SK-N-SH (cell line): ENCODE data around the gene DCUN1D3. TPM values are rescaled to one million over a fixed set of nuclear protein-coding genes. Genes with fewer than 3 reads are reported as not detected.

Source experiments
- CTCF ChIA-PET: fragments of 300-600, 350-600 bp; formaldehyde crosslinking; extraction: SDS; loops from one replicate; lab custom pipeline; 2021; lab: Yijun Ruan, JAX
- POLR2A ChIA-PET: fragments of 350-600 bp; sonication (Branson Sonifier 250); formaldehyde crosslinking; extraction: SDS; loops from one replicate; lab custom pipeline; 2020; ENCODE audit warnings: antibody characterized with exemption, inconsistent platforms; lab: Yijun Ruan, JAX
- DNase-seq: peaks from one replicate; pipeline ENCODE4 v3.0.0; 2012
- H2AFZ ChIP-seq: fragments of 200-600 bp; sonication (generic); 2 replicates; pipeline ENCODE4 v1.8.1; 2016; ENCODE audit warnings: antibody characterized with exemption, mild to moderate bottlenecking, low read depth
- H3F3A ChIP-seq: fragments of 200-600 bp; sonication (generic); replicated peaks from 2 replicates; pipeline ENCODE3; 2016; ENCODE audit warnings: antibody characterized with exemption, mild to moderate bottlenecking; ENCODE audit not compliant: insufficient read depth
- H3K27ac ChIP-seq, 2 experiments: fragments of 200-500 bp in 1 of 2; fragments of 200-600 bp in 1 of 2; sonication (Bioruptor generic) in 1 of 2; sonication (generic), shearing (Covaris generic) in 1 of 2; 2 replicates each; pipeline versions ENCODE4 v1.5.1 to v1.6.1; 2014 to 2016; ENCODE audit warnings: low read depth in 2 of 2, inconsistent platforms in 1 of 2, low read length in 1 of 2, mild to moderate bottlenecking in 1 of 2, mixed read lengths in 1 of 2
- H3K27me3 ChIP-seq: fragments of 200-600 bp; sonication (generic), shearing (Covaris generic); 2 replicates; pipeline ENCODE4 v1.6.1; 2016; ENCODE audit warnings: mixed run types; ENCODE audit not compliant: insufficient read depth
- H3K36me3 ChIP-seq, 2 experiments: fragments of 200-500 bp in 1 of 2; fragments of 200-600 bp in 1 of 2; sonication (Bioruptor generic) in 1 of 2; sonication (generic) in 1 of 2; replicated peaks in 1 of 2; 2 replicates each; pipeline versions ENCODE3 to v1.5.1; 2014 to 2016; ENCODE audit warnings: low read length in 1 of 2, mild to moderate bottlenecking in 1 of 2; ENCODE audit not compliant: insufficient read depth in 2 of 2, control insufficient read depth in 1 of 2
- H3K4me1 ChIP-seq, 2 experiments: fragments of 200-500 bp in 1 of 2; fragments of 200-600 bp in 1 of 2; sonication (Bioruptor generic) in 1 of 2; sonication (generic), shearing (Covaris generic) in 1 of 2; 2 replicates each; pipeline versions ENCODE4 v1.5.1 to v1.6.1; 2014 to 2016; ENCODE audit warnings: low read depth in 1 of 2, low read length in 1 of 2, mixed run types in 1 of 2; ENCODE audit not compliant: insufficient read depth in 2 of 2, control insufficient read depth in 1 of 2
- H3K4me2 ChIP-seq: fragments of 200-600 bp; sonication (generic), shearing (Covaris generic); 2 replicates; pipeline ENCODE4 v1.6.1; 2017; ENCODE audit warnings: mixed run types
- H3K4me3 ChIP-seq, 2 experiments: fragments of 200-500 bp in 1 of 2; fragments of 200-600 bp in 1 of 2; sonication (Bioruptor generic) in 1 of 2; sonication (generic), shearing (Covaris generic) in 1 of 2; 2 replicates each; pipeline versions ENCODE4 v1.5.1 to v1.8.1; 2014 to 2016; ENCODE audit warnings: low read depth in 2 of 2, inconsistent platforms in 1 of 2, low read length in 1 of 2, mild to moderate bottlenecking in 1 of 2, mixed read lengths in 1 of 2, moderate library complexity in 1 of 2
- H3K79me2 ChIP-seq: fragments of 200-600 bp; sonication (generic); 2 replicates; pipeline ENCODE4 v1.8.1; 2017; ENCODE audit warnings: mild to moderate bottlenecking; ENCODE audit not compliant: insufficient read depth
- H3K9ac ChIP-seq: fragments of 200-600 bp; sonication (generic); 2 replicates; pipeline ENCODE4 v1.6.1; 2017; ENCODE audit warnings: mixed run types
- H3K9me2 ChIP-seq: fragments of 200-600 bp; sonication (generic); 2 replicates; pipeline ENCODE4 v1.6.1; 2017; ENCODE audit warnings: mixed run types
- H3K9me3 ChIP-seq: fragments of 200-600 bp; sonication (generic); 2 replicates; pipeline ENCODE4 v1.6.1; 2017; ENCODE audit warnings: mixed run types, mild to moderate bottlenecking, moderate library complexity
- H4K20me1 ChIP-seq: fragments of 200-600 bp; sonication (generic); 2 replicates; pipeline ENCODE4 v1.6.1; 2017; ENCODE audit warnings: mild to moderate bottlenecking, mixed run types; ENCODE audit not compliant: insufficient read depth
- CTCF ChIP-seq: fragments of 200-600 bp; sonication (generic); IDR thresholded peaks from 2 replicates; pipeline ENCODE4 v1.6.1; 2017; ENCODE audit warnings: antibody characterized with exemption, mild to moderate bottlenecking, moderate library complexity
- ELF1 ChIP-seq: IDR thresholded peaks from 2 replicates; pipeline ENCODE4 v1.4.0; 2012
- EP300 ChIP-seq, 2 experiments: IDR thresholded peaks; 2 replicates each; pipeline versions ENCODE4 v1.4.0 to v1.6.1; 2012; ENCODE audit warnings: borderline replicate concordance in 1 of 2, low read depth in 1 of 2, low read length in 1 of 2
- EZH2phosphoT487 ChIP-seq: fragments of 200-600 bp; sonication (generic); IDR thresholded peaks from 2 replicates; pipeline ENCODE4 v1.6.1; 2017; ENCODE audit warnings: low read depth, mixed run types, mild to moderate bottlenecking, antibody characterized with exemption, moderate library complexity, borderline replicate concordance
- FOSL2 ChIP-seq: IDR thresholded peaks from 2 replicates; pipeline ENCODE4 v1.4.0; 2012; ENCODE audit warnings: low read depth, mild to moderate bottlenecking, moderate library complexity, borderline replicate concordance
- FOXJ3 ChIP-seq: sonication (generic); formaldehyde crosslinking; IDR thresholded peaks from 2 replicates; pipeline ENCODE4 v1.5.1; 2020; ENCODE audit warnings: mild to moderate bottlenecking, missing genetic modification reagents
- FOXM1 ChIP-seq: IDR thresholded peaks from 2 replicates; pipeline ENCODE4 v1.4.0; 2012; ENCODE audit warnings: low read depth, mild to moderate bottlenecking
- GABPA ChIP-seq: IDR thresholded peaks from 2 replicates; pipeline ENCODE4 v1.4.0; 2012; ENCODE audit warnings: low read depth, mild to moderate bottlenecking
- GATA2 ChIP-seq: sonication (generic); formaldehyde crosslinking; IDR thresholded peaks from 2 replicates; pipeline ENCODE4 v1.5.0; 2020; ENCODE audit warnings: mild to moderate bottlenecking, missing genetic modification reagents
- IRF3 ChIP-seq: fragments of 150-350 bp; IDR thresholded peaks from 2 replicates; pipeline ENCODE4 v1.6.1; 2016; ENCODE audit warnings: mild to moderate bottlenecking, low read depth, low read length
- JUND ChIP-seq: IDR thresholded peaks from 2 replicates; pipeline ENCODE4 v1.4.0; 2012
- MXI1 ChIP-seq: IDR thresholded peaks from 2 replicates; pipeline ENCODE4 v1.6.1; 2012; ENCODE audit warnings: mild to moderate bottlenecking, low read depth, low read length, improper control_type of control experiment
- POLR2AphosphoS5 ChIP-seq: IDR thresholded peaks from 2 replicates; pipeline ENCODE4 v1.6.1; 2012; ENCODE audit warnings: low read depth, low read length
- RAD21 ChIP-seq: IDR thresholded peaks from 2 replicates; pipeline ENCODE4 v1.6.1; 2012; ENCODE audit warnings: mild to moderate bottlenecking, low read length
- REST ChIP-seq: IDR thresholded peaks from 2 replicates; pipeline ENCODE4 v1.6.1; 2012; ENCODE audit warnings: mild to moderate bottlenecking, low read depth, low read length, moderate library complexity
- SIN3A ChIP-seq: IDR thresholded peaks from 2 replicates; pipeline ENCODE4 v1.6.1; 2012; ENCODE audit warnings: low read depth, mild to moderate bottlenecking, low read length, moderate library complexity, borderline replicate concordance
- USF1 ChIP-seq: IDR thresholded peaks from 2 replicates; pipeline ENCODE4 v1.4.0; 2012; ENCODE audit warnings: low read depth, borderline replicate concordance
- ZBTB33 ChIP-seq: IDR thresholded peaks from 2 replicates; pipeline ENCODE4 v1.4.0; 2012; ENCODE audit warnings: low read depth, borderline replicate concordance
- WGBS: methylation state at CpG from one replicate; pipeline ENCODE4 v1.1.6; 2017; ENCODE audit warnings: low lambda C conversion rate; 5-methylcytosine and 5-hydroxymethylcytosine counted together
- polyA plus RNA-seq, 3 experiments: library from polyadenylated mRNA; depleted of rRNA; stranded (reverse); fragments of >200 nt; gene quantifications; 2 replicates each; pipeline ENCODE4 v1.2.3, GENCODE V29; 2012

DCUN1D3 gene
- polyA plus RNA-seq, 1 of the 3 experiments (the other 2 are of a cell fraction): 4.7 TPM

- Histone ChIP-seq H3K9ac (no peak overlapping the region), H3K79me2 (peaks cover 95% of the 10 kb centered on the region), H3K9me2 (no peaks in the 10 kb centered on the region), H3K27ac (no peak overlapping the region), H3K27me3 (no peaks in the 10 kb centered on the region), H4K20me1 (no peaks in the 10 kb centered on the region), H3K4me1 (peaks cover 0 to 3% of the 10 kb centered on the region in 2 experiments; a peak in 1 of 4 replicates), H3F3A (peaks cover 6% of the 10 kb centered on the region), H3K36me3 (no peaks in the 10 kb centered on the region), H3K9me3 (no peaks in the 10 kb centered on the region), H3K4me2 (no peak overlapping the region), H2AFZ (no peak overlapping the region), H3K4me3 (no peak overlapping the region)
- whole genome bisulfite sequencing: 20% methylated on average over 1 of the region's 1 CpG
- POLR2A ChIA-PET: no interaction called here
- CTCF ChIA-PET: interaction anchor here (1.1 to 1.7 kb wide), 2 partner anchors 20 to 36 kb away, joined by 3 to 4 read pairs; no protein-coding TSS in a partner anchor
- DNase-seq: no peak
- TF ChIP-seq EZH2phosphoT487 (no peak), POLR2AphosphoS5 (no peak), SIN3A (no peak), GABPA (no peak), CTCF (no peak), FOSL2 (no peak), RAD21 (no peak), FOXM1 (no peak), ZBTB33 (no peak)
Measured at GRCh38 chr16:20886320-20886719, 13.8 kb downstream of the DCUN1D3 start.

- H3K4me1 ChIP-seq: peaks cover 3 to 11% of the 10 kb centered on the region in 2 experiments; a peak in 3 of 4 replicates
- peaks cover 18% of the 10 kb centered on the region for H3F3A ChIP-seq
- WGBS: 91% methylated on average over 1 of the region's 1 CpG
- ChIA-PET CTCF (interaction anchor here (0.6 kb wide), 1 partner anchor 32 kb away, joined by 3 read pairs; no protein-coding TSS in a partner anchor), POLR2A (no interaction called here)
- H3K36me3 ChIP-seq: no peaks in the 10 kb centered on the region
- no peaks in the 10 kb centered on the region for H3K9me3 ChIP-seq
- no peak overlapping the region for H3K4me3 ChIP-seq
- no peak for DNase-seq
- no peaks in the 10 kb centered on the region for H3K27me3 ChIP-seq
- H4K20me1 ChIP-seq: peaks cover 7% of the 10 kb centered on the region; the same call in 1 of the 2 replicates
- no peak for TF ChIP-seq FOXJ3 (CRISPR knock-in tag)
- no peak for TF ChIP-seq REST
- no peak for TF ChIP-seq IRF3
- no peak for TF ChIP-seq JUND
- no peak for TF ChIP-seq MXI1
- no peak for TF ChIP-seq GATA2 (CRISPR knock-in tag)
- no peak for TF ChIP-seq EP300 (IDR thresholded peaks at IDR 0.05; ENCODE audit: borderline replicate concordance in 1 of 2, low read depth in 1 of 2, low read length in 1 of 2)
- no peak for TF ChIP-seq GABPA
- no peak for TF ChIP-seq EZH2phosphoT487
- TF ChIP-seq ELF1: no peak
- TF ChIP-seq USF1: no peak
- TF ChIP-seq POLR2AphosphoS5: no peak
- no peak overlapping the region for H3K9ac ChIP-seq
- H3K9me2 ChIP-seq: no peaks in the 10 kb centered on the region
- H3K27ac ChIP-seq: no peak overlapping the region
- no peak overlapping the region for H2AFZ ChIP-seq
- H3K79me2 ChIP-seq: peaks cover 90% of the 10 kb centered on the region
- H3K4me2 ChIP-seq: no peak overlapping the region
Measured at GRCh38 chr16:20884240-20884556, 16.0 kb downstream of the DCUN1D3 start.
